ENCODE results near the gene RNF150. TPM values are rescaled to one million over a fixed set of nuclear protein-coding genes. Genes with fewer than 3 reads are reported as not detected.

RNF150 gene
- total RNA-seq, 1 experiment from 2014 or later = 4.4 TPM

DNA sequence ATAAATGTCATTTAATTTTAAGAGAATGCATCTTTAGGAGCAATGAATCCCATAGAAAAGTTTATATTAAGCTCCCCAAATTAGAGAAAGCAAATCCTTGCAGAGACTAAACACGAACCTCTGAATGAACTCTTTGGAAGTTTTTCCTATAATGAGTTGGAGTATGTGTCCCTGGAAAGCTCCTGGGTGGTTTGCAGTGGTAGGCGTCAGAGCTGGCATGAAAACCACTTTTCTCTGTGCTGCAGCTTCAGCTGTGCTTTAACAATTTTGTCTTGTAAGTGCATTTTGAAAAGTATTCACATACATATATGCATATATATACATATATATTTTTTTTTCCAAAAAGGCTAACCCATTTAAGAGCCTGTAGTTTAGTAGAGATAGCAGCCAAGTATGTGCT, 228.4 kb downstream of the RNF150 start:
- no peaks in the 10 kb centered on the region for H3K4me1 Mint-ChIP-seq
- no peaks in the 10 kb centered on the region for H3K9me3 Mint-ChIP-seq

More for the DNA sequence above, 228.4 kb downstream of the RNF150 start:
- no peaks in the 10 kb centered on the region for H3K23me2 ChIP-seq (ENCODE audit: insufficient read length, low read depth, low read length, poor library complexity, severe bottlenecking)
- H4K8ac ChIP-seq (replicated peaks; ENCODE audit: insufficient read length, low read depth, low read length) = no peak overlapping the region
- no peak overlapping the region for H4K91ac ChIP-seq (ENCODE audit: insufficient read length, low read depth, low read length)
- H3K27me3 Mint-ChIP-seq (ENCODE audit: low read depth) = no peaks in the 10 kb centered on the region
- no peaks in the 10 kb centered on the region for H3K4me1 ChIP-seq (ENCODE audit: insufficient read depth, low read length)
- no peaks in the 10 kb centered on the region for H3K79me2 ChIP-seq (ENCODE audit: insufficient read depth, low read length)
- H2BK20ac ChIP-seq (ENCODE audit: low read depth, low read length, poor library complexity, severe bottlenecking) = no peak overlapping the region
- no CpG with 5 or more reads among the region's 2 CpGs for WGBS (ENCODE audit: extremely low coverage, insufficient read length, low lambda C conversion rate)
- no peak overlapping the region for H2BK5ac ChIP-seq (ENCODE audit: insufficient read length, low read length)
- no peak for DNase-seq
- H3K14ac ChIP-seq (ENCODE audit: insufficient read depth, low read length) = no peak overlapping the region
- no peak overlapping the region for H2BK15ac ChIP-seq (ENCODE audit: low read depth, low read length)
- no peak overlapping the region for H3K4ac ChIP-seq (ENCODE audit: low read depth, low read length)
- no peaks in the 10 kb centered on the region for H3K36me3 Mint-ChIP-seq (ENCODE audit: insufficient read depth in 1 of 3, low read depth in 3 of 3)
- no peak overlapping the region for H3K27ac Mint-ChIP-seq
- no peak overlapping the region for H3T11ph ChIP-seq (ENCODE audit: low read length)
- H3K79me1 ChIP-seq (ENCODE audit: insufficient read depth, low read depth, low read length, poor library complexity, severe bottlenecking) = no peaks in the 10 kb centered on the region
- H3K27ac ChIP-seq (ENCODE audit: insufficient read length, low read depth, low read length) = no peak overlapping the region
- H3K56ac ChIP-seq (ENCODE audit: insufficient read length, low read depth, low read length) = no peak overlapping the region
- no peak overlapping the region for H2BK120ac ChIP-seq (ENCODE audit: low read depth, low read length, poor library complexity, severe bottlenecking)
- TF ChIP-seq CTCF (conservative IDR thresholded peaks at IDR 0.05) = no peak
- H3K23ac ChIP-seq (ENCODE audit: insufficient read length, low read depth, low read length) = no peak overlapping the region
- no peak overlapping the region for H2BK12ac ChIP-seq (ENCODE audit: insufficient read length, low read depth, low read length)
- H3K4me3 Mint-ChIP-seq = no peak overlapping the region
- H3K27me3 ChIP-seq (ENCODE audit: insufficient read depth, low read length) = no peaks in the 10 kb centered on the region
- no peak overlapping the region for H3K9ac ChIP-seq (ENCODE audit: extremely low read depth, insufficient read length, low read length)
- no peak overlapping the region for H4K5ac ChIP-seq (ENCODE audit: insufficient read length, low read depth, low read length)
- no peaks in the 10 kb centered on the region for H3K9me3 ChIP-seq (ENCODE audit: control insufficient read depth, low read depth, low read length)
- H4K20me1 ChIP-seq (ENCODE audit: control insufficient read depth, insufficient read depth, insufficient read length) = no peaks in the 10 kb centered on the region
- no peak overlapping the region for H2AFZ ChIP-seq (ENCODE audit: low read length)
- H3K4me2 ChIP-seq (ENCODE audit: insufficient read depth, insufficient read length, low read length) = no peak overlapping the region
- no peak overlapping the region for H2AK5ac ChIP-seq (ENCODE audit: insufficient read length, low read length)
- no peak overlapping the region for H3K18ac ChIP-seq (ENCODE audit: insufficient read length, low read depth, low read length)
